GM18508 (cell line): ENCODE results near the gene DPP6.
"Not testable (repeated sequence)": the region's sequence is repeated elsewhere in the genome, so short reads cannot be mapped to it uniquely, and the experiment has no call there.

Experiments used
- ATAC-seq: cut with Tn5 transposase; IDR thresholded peaks from one replicate; pipeline ENCODE4 v1.9.1; 2021; ENCODE audit warnings: moderate number of reproducible peaks; ENCODE audit not compliant: insufficient read depth, unreplicated experiment

The DPP6 gene

GRCh38 chr7:154934353-154934952, 882.3 kb downstream of the DPP6 start:
- not testable (repeated sequence) for ATAC-seq

GRCh38 chr7:154937837-154938236, 885.6 kb downstream of the DPP6 start:
- ATAC-seq = no peak

GRCh38 chr7:154942691-154943090, 890.5 kb downstream of the DPP6 start:
- ATAC-seq = no peak
